NCI-H460 (cell line): Measurements from ENCODE around the gene ZCWPW2. TPM values are rescaled to one million over a fixed set of nuclear protein-coding genes. Genes with fewer than 3 reads are reported as not detected.

Source experiments
- DNase-seq: peaks from one replicate; pipeline ENCODE4 v3.0.0-alpha.2; 2016; ENCODE audit warnings: low read depth; ENCODE audit errors: extremely low read depth
- total RNA-seq: library from RNA; depleted of rRNA; stranded (reverse); fragments of >200 nt; shearing (Covaris generic); gene quantifications from 2 replicates; pipeline ENCODE4 v1.2.3, GENCODE V29; 2014; rRNA removed

ZCWPW2 gene
- total RNA-seq, 1 experiment from 2014 or later = 0.22 TPM

DNA sequence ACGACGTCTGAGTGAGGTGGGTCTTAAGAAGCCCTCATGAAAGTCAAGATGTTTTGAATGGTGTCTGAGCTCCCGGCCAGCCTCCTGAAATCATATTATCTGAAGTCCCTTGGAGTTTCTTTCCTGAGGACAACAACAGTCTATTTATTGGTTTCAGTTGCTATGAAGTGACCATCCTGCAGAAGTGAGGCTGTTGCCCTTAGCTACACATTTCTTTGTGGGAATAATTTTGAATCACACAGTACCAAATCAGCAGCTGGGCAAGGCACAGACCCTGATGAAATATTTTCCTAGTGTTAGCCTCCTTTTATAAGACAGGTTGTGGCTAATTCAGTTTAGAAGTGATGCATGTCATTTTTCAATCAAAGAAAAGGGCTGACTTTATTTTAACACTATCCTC lies 220.8 kb downstream of the ZCWPW2 start:
- no peak for DNase-seq

- DNase-seq = no peak
These were observed 225.5 kb downstream of the ZCWPW2 start for GRCh38 chr3:28574036-28574435.

GRCh38 chr3:28575100-28575745 lies 226.7 kb downstream of the ZCWPW2 start:
- DNase-seq = no peak

Other genes starting within 250 kb of the ZCWPW2 start
- 36.9 and 43.7 TPM in 2 replicates for gene CMC1, start 107.1 kb upstream of the ZCWPW2 start, total RNA-seq
- gene AZI2, start 103 bp downstream of the ZCWPW2 start, total RNA-seq = 66.4 and 67.4 TPM in 2 replicates